ENCODE results near the gene LRRC4C.

- TF ChIP-seq CTCF (conservative IDR thresholded peaks at IDR 0.05 in 1 of 2, IDR thresholded peaks at IDR 0.05 in 1 of 2; ENCODE audit: extremely low read depth in 1 of 2, insufficient read depth in 1 of 2, low read depth in 1 of 2, low read length in 2 of 2) (no peak), EZH2 (IDR thresholded peaks at IDR 0.05; ENCODE audit: borderline replicate concordance, low read length) (no peak)
These were observed 1145.1 kb downstream of the LRRC4C start for GRCh38 chr11:40314327-40314726.
